GM23248 (cell line): Measurements from ENCODE around the gene UBE2F. TPM values are rescaled to one million over a fixed set of nuclear protein-coding genes. Genes with fewer than 3 reads are reported as not detected.

Experiments
- DNase-seq: peaks from one replicate; pipeline ENCODE4 v3.0.0-alpha.2; 2015
- H2AFZ ChIP-seq: fragments of 200-600 bp; sonication (generic); 2 replicates; pipeline ENCODE4 v1.6.1; 2016; ENCODE audit warnings: antibody characterized with exemption
- H3F3A ChIP-seq: fragments of 200-600 bp; sonication (generic); 2 replicates; pipeline ENCODE4 v1.6.1; 2016; ENCODE audit warnings: mild to moderate bottlenecking, antibody characterized with exemption, mixed run types; ENCODE audit not compliant: insufficient read depth
- H3K27ac ChIP-seq: fragments of 200-600 bp; sonication (generic); 2 replicates; pipeline ENCODE4 v1.5.1; 2016; ENCODE audit warnings: mild to moderate bottlenecking
- H3K27me3 ChIP-seq: fragments of 200-600 bp; sonication (generic); replicated peaks from 2 replicates; pipeline ENCODE4 v1.6.1; 2016; ENCODE audit warnings: mild to moderate bottlenecking; ENCODE audit not compliant: insufficient read depth
- H3K36me3 ChIP-seq: fragments of 200-600 bp; sonication (generic); 2 replicates; pipeline ENCODE4 v1.6.1; 2016; ENCODE audit warnings: low read depth, mild to moderate bottlenecking
- H3K4me1 ChIP-seq: fragments of 200-600 bp; sonication (generic); 2 replicates; pipeline ENCODE4 v1.6.1; 2016; ENCODE audit warnings: mild to moderate bottlenecking; ENCODE audit not compliant: insufficient read depth
- H3K4me2 ChIP-seq: fragments of 200-600 bp; sonication (generic); one replicate; pipeline ENCODE4 v1.6.1; 2016; ENCODE audit warnings: mild to moderate bottlenecking; ENCODE audit not compliant: unreplicated experiment
- H3K4me3 ChIP-seq: fragments of 200-600 bp; sonication (generic); 2 replicates; pipeline ENCODE4 v1.5.1; 2016; ENCODE audit warnings: mild to moderate bottlenecking
- H3K79me2 ChIP-seq: fragments of 200-600 bp; sonication (generic); 2 replicates; pipeline ENCODE4 v1.6.1; 2016; ENCODE audit warnings: mild to moderate bottlenecking; ENCODE audit not compliant: insufficient read depth
- H3K9ac ChIP-seq: fragments of 200-600 bp; sonication (generic); 2 replicates; pipeline ENCODE4 v1.6.1; 2016; ENCODE audit warnings: mild to moderate bottlenecking
- H3K9me2 ChIP-seq: fragments of 200-600 bp; sonication (generic); 2 replicates; pipeline ENCODE4 v1.6.1; 2016; ENCODE audit warnings: mixed run types, mild to moderate bottlenecking, moderate library complexity; ENCODE audit not compliant: insufficient read depth
- H3K9me3 ChIP-seq: fragments of 200-600 bp; sonication (generic); one replicate; pipeline ENCODE4 v1.6.1; 2017; ENCODE audit warnings: low read depth
- H4K20me1 ChIP-seq: fragments of 200-600 bp; sonication (generic); 2 replicates; pipeline ENCODE4 v1.6.0; 2016; ENCODE audit not compliant: insufficient read depth
- EZH2 ChIP-seq: fragments of 200-600 bp; sonication (generic); IDR thresholded peaks from 2 replicates; pipeline ENCODE4 v1.6.1; 2018; ENCODE audit warnings: antibody characterized with exemption, mild to moderate bottlenecking; ENCODE audit not compliant: insufficient read depth, poor library complexity, severe bottlenecking
- EZH2phosphoT487 ChIP-seq: fragments of 200-600 bp; sonication (generic); IDR thresholded peaks from 2 replicates; pipeline ENCODE4 v1.6.1; 2018; ENCODE audit warnings: antibody characterized with exemption, moderate library complexity, mild to moderate bottlenecking, low read depth; ENCODE audit not compliant: insufficient read depth
- WGBS, 2 experiments: methylation state at CpG; one replicate each; pipeline ENCODE4 v1.1.6; 2015 to 2017; ENCODE audit warnings: low lambda C conversion rate in 2 of 2, low coverage in 1 of 2; ENCODE audit errors: missing lambda C conversion rate in 2 of 2; 5-methylcytosine and 5-hydroxymethylcytosine counted together
- in situ Hi-C: fragments of 300-500 bp; cut with MboI; formaldehyde crosslinking; loops from 2 replicates; pipeline ENCODE4 v1.15.0; 2020
- polyA plus RNA-seq: library from polyadenylated mRNA; unstranded; fragments of >200 nt; fragmentation: Nextera tagmentation; extraction: Ambion mirVana; gene quantifications from 2 replicates; pipeline ENCODE4 v1.2.1, GENCODE V29; 2016
- total RNA-seq: library from RNA; depleted of rRNA; stranded (reverse); fragments of >200 nt; shearing (Covaris generic); gene quantifications from 2 replicates; pipeline ENCODE4 v1.2.3, GENCODE V29; 2014

UBE2F gene
- total and polyA plus RNA-seq, 2 experiments from 2014 or later, result 88.7 to 129 TPM

DNA sequence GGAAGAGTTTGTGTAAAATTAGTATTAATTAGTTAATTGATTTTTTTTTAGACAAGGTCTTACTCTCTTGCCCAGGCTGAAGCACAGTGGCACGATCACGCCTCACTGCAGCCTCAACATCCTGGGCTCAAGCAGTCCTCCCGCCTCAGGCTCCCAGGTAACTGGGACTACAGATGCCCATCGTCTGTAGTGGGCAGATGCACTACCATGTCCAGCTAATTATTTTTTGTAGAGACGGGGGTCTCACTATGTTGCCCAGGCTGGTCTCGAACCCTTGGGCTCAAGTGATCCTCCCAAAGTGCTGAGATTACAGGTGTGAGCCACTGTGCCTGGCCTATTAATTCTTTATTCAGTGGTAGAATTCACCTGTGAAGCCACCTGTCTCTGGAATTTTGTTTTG lies 41.1 kb downstream of the UBE2F start:
- peaks cover 22% of the 10 kb centered on the region for H4K20me1 ChIP-seq
- no peaks in the 10 kb centered on the region for H3K4me1 ChIP-seq
- in situ Hi-C loops, result no loop called here

GRCh38 chr2:238009563-238009962 lies 42.7 kb downstream of the UBE2F start:
- DNase-seq, result no peak
- H3K27me3 ChIP-seq, result no peaks in the 10 kb centered on the region
- no peaks in the 10 kb centered on the region; the same call in 1 of the 2 replicates for H3K36me3 ChIP-seq
- in situ Hi-C loops, result no loop called here
- no peak overlapping the region for H3K4me3 ChIP-seq
- H4K20me1 ChIP-seq, result peaks cover 16% of the 10 kb centered on the region; the same call in 1 of the 2 replicates
- TF ChIP-seq EZH2, result no peak
- no peak for TF ChIP-seq EZH2phosphoT487
- H3K79me2 ChIP-seq, result peaks cover 65% of the 10 kb centered on the region
- no peaks in the 10 kb centered on the region for H3F3A ChIP-seq
- no peaks in the 10 kb centered on the region for H3K9me2 ChIP-seq
- no peak overlapping the region for H3K27ac ChIP-seq
- no peak overlapping the region for H3K9ac ChIP-seq
- 100% methylated on average over 2 of the region's 2 CpGs for WGBS, 2 experiments
- H3K9me3 ChIP-seq, result no peaks in the 10 kb centered on the region
- H3K4me2 ChIP-seq, result no peak overlapping the region
- H2AFZ ChIP-seq, result no peak overlapping the region
- H3K4me1 ChIP-seq, result no peaks in the 10 kb centered on the region

More for the DNA sequence above, 41.1 kb downstream of the UBE2F start:
- Histone ChIP-seq H2AFZ (no peak overlapping the region), H3K9me3 (no peaks in the 10 kb centered on the region), H3K27ac (no peak overlapping the region), H3K36me3 (no peaks in the 10 kb centered on the region; the same call in 1 of the 2 replicates), H3K79me2 (peaks cover 78% of the 10 kb centered on the region), H3K9me2 (no peaks in the 10 kb centered on the region), H3K4me3 (no peak overlapping the region), H3F3A (no peaks in the 10 kb centered on the region), H3K4me2 (no peak overlapping the region), H3K27me3 (no peaks in the 10 kb centered on the region), H3K9ac (no peak overlapping the region)
- 95 to 97% methylated on average over 6 of the region's 6 CpGs for WGBS, 2 experiments
- TF ChIP-seq EZH2phosphoT487 (no peak), EZH2 (no peak)
- DNase-seq, result no peak

GRCh38 chr2:238010572-238010971 lies 43.8 kb downstream of the UBE2F start:
- Histone ChIP-seq H3K27ac (no peak overlapping the region), H3K4me2 (no peak overlapping the region), H2AFZ (no peak overlapping the region), H3K4me3 (no peak overlapping the region), H3K4me1 (no peaks in the 10 kb centered on the region), H3K27me3 (no peaks in the 10 kb centered on the region), H4K20me1 (peaks cover 16% of the 10 kb centered on the region; the same call in 1 of the 2 replicates), H3K9me3 (no peaks in the 10 kb centered on the region), H3K79me2 (peaks cover 62% of the 10 kb centered on the region), H3K36me3 (no peaks in the 10 kb centered on the region; the same call in 1 of the 2 replicates), H3K9me2 (no peaks in the 10 kb centered on the region), H3F3A (no peaks in the 10 kb centered on the region), H3K9ac (no peak overlapping the region)
- TF ChIP-seq EZH2 (no peak), EZH2phosphoT487 (no peak)
- no peak for DNase-seq
- 100% methylated on average over 1 of the region's 1 CpG for WGBS, 2 experiments
- in situ Hi-C loops, result no loop called here

DNA sequence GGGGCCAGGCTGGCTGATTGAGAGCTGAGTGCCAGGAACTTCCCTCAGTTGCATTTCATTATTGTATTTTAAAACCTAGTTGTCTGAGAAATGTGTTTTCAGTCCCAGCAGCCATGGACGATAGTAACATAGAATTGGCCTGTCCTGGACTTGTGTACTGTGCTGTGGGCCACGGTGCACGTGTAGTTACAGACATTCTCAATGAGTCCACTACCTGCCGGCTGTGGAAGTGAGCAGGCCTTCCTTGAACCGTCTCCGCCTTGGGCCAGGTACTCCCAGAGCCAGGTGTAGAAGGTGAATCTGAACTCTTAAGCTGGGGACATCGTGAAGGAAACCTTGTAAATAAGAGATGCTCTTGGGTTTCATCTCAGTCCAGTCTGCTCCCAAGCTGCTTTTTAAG lies 47.0 kb downstream of the UBE2F start:
- no peak overlapping the region for H3K27ac ChIP-seq
- no peaks in the 10 kb centered on the region for H3F3A ChIP-seq
- no peaks in the 10 kb centered on the region for H3K4me1 ChIP-seq
- no peaks in the 10 kb centered on the region for H3K9me2 ChIP-seq
- H3K4me3 ChIP-seq, result no peak overlapping the region
- no peaks in the 10 kb centered on the region for H3K9me3 ChIP-seq
- no peak for TF ChIP-seq EZH2
- TF ChIP-seq EZH2phosphoT487, result no peak
- H3K27me3 ChIP-seq, result no peaks in the 10 kb centered on the region
- no peak overlapping the region for H2AFZ ChIP-seq
- WGBS, 2 experiments, result 98 to 99% methylated on average over 7 of the region's 7 CpGs
- in situ Hi-C loops, result no loop called here
- no peak overlapping the region for H3K4me2 ChIP-seq
- peaks cover 39% of the 10 kb centered on the region for H3K79me2 ChIP-seq
- no peak for DNase-seq
- peaks cover 11% of the 10 kb centered on the region; the same call in 1 of the 2 replicates for H4K20me1 ChIP-seq
- no peak overlapping the region for H3K9ac ChIP-seq
- no peaks in the 10 kb centered on the region; the same call in 1 of the 2 replicates for H3K36me3 ChIP-seq
